Measurements from ENCODE around the gene GAA. TPM values are rescaled to one million over a fixed set of nuclear protein-coding genes. Genes with fewer than 3 reads are reported as not detected.

Gene GAA
- total and polyA plus RNA-seq, 5 experiments from 2014 or later: 7.9 to 51.3 (median 13.0) TPM

GRCh38 chr17:80109066-80109660 is 7.8 kb downstream of the GAA start:
- Mint-ChIP-seq H3K4me3 (no peak overlapping the region), H3K27ac (no peak overlapping the region), H3K36me3 (no peaks in the 10 kb centered on the region), H3K27me3 (no peaks in the 10 kb centered on the region), H3K4me1 (no peaks in the 10 kb centered on the region), H3K9me3 (no peaks in the 10 kb centered on the region)
- POLR2A ChIA-PET: no interaction called here
- DNase-seq: no peak
- ATAC-seq: no peak

GRCh38 chr17:80109713-80110446 is 8.5 kb downstream of the GAA start:
- peaks cover 0 to 2% (median 0%) of the 10 kb centered on the region in 3 donors for H3K36me3 Mint-ChIP-seq
- H3K27ac Mint-ChIP-seq: no peak overlapping the region
- ATAC-seq (no peak), DNase-seq (no peak)
- H3K27me3 Mint-ChIP-seq: no peaks in the 10 kb centered on the region
- POLR2A ChIA-PET: interaction anchor here (0.9 kb wide), 1 partner anchor 8 kb away, joined by 5 read pairs; the partner anchor contains the start of gene GAA
- peaks cover 0 to 2% (median 0%) of the 10 kb centered on the region in 9 donors for H3K9me3 Mint-ChIP-seq
- H3K4me1 Mint-ChIP-seq: no peaks in the 10 kb centered on the region
- H3K4me3 Mint-ChIP-seq: no peak overlapping the region

GRCh38 chr17:80110447-80110812 is 9.0 kb downstream of the GAA start:
- H3K36me3 Mint-ChIP-seq: peaks cover 0 to 7% (median 0%) of the 10 kb centered on the region in 3 donors
- POLR2A ChIA-PET: interaction anchor here (0.5 to 0.9 kb wide), 2 partner anchors 9 to 169 kb away, joined by 3 to 5 read pairs; partner anchors contain the start of gene GAA
- ATAC-seq (no peak), DNase-seq (no peak)
- H3K4me3 Mint-ChIP-seq: no peak overlapping the region
- H3K27ac Mint-ChIP-seq: no peak overlapping the region
- peaks cover 0 to 8% (median 4%) of the 10 kb centered on the region in 9 donors for H3K9me3 Mint-ChIP-seq
- no peaks in the 10 kb centered on the region for H3K27me3 Mint-ChIP-seq
- no peaks in the 10 kb centered on the region for H3K4me1 Mint-ChIP-seq

- POLR2A ChIA-PET: interaction anchor here (0.5 to 0.9 kb wide), 2 partner anchors 10 to 168 kb away, joined by 3 to 5 read pairs; partner anchors contain the start of gene GAA
- H3K4me3 Mint-ChIP-seq: no peak overlapping the region
- ATAC-seq: no peak
- DNase-seq: no peak
- H3K27me3 Mint-ChIP-seq: no peaks in the 10 kb centered on the region
- H3K9me3 Mint-ChIP-seq: peaks cover 0 to 12% (median 6%) of the 10 kb centered on the region in 9 donors
- H3K27ac Mint-ChIP-seq: no peak overlapping the region
- no peaks in the 10 kb centered on the region for H3K4me1 Mint-ChIP-seq
- H3K36me3 Mint-ChIP-seq: peaks cover 0 to 7% (median 2%) of the 10 kb centered on the region in 3 donors
Observed at GRCh38 chr17:80110927-80111701, 9.7 kb downstream of the GAA start.

- POLR2A ChIA-PET: interaction anchor here (2.0 kb wide), 1 partner anchor 10 kb away, joined by 5 read pairs; the partner anchor contains the start of gene GAA
- no peak for ATAC-seq
- H3K27me3 Mint-ChIP-seq: no peaks in the 10 kb centered on the region
- peaks cover 0 to 7% (median 2%) of the 10 kb centered on the region in 3 donors for H3K36me3 Mint-ChIP-seq
- no peaks in the 10 kb centered on the region for H3K4me1 Mint-ChIP-seq
- H3K9me3 Mint-ChIP-seq: peaks cover 0 to 12% (median 6%) of the 10 kb centered on the region in 9 donors
- peak in 1 of 10 donors; percentile 58 for DNase-seq
- H3K27ac Mint-ChIP-seq: no peak overlapping the region
- H3K4me3 Mint-ChIP-seq: no peak overlapping the region
Observed at GRCh38 chr17:80111702-80112470, 10.5 kb downstream of the GAA start.

GRCh38 chr17:80112471-80113032 is 11.2 kb downstream of the GAA start:
- Mint-ChIP-seq H3K4me3 (no peak overlapping the region), H3K27ac (no peak overlapping the region), H3K9me3 (peaks cover 0 to 12% (median 6%) of the 10 kb centered on the region in 9 donors), H3K4me1 (no peaks in the 10 kb centered on the region), H3K27me3 (no peaks in the 10 kb centered on the region), H3K36me3 (peaks cover 0 to 7% (median 2%) of the 10 kb centered on the region in 3 donors)
- no peak for ATAC-seq
- DNase-seq: no peak
- POLR2A ChIA-PET: interaction anchor here (2.0 kb wide), 1 partner anchor 11 kb away, joined by 5 read pairs; the partner anchor contains the start of gene GAA

GRCh38 chr17:80113033-80113484 is 11.7 kb downstream of the GAA start:
- Mint-ChIP-seq H3K27ac (no peak overlapping the region), H3K4me1 (no peaks in the 10 kb centered on the region), H3K9me3 (peaks cover 0 to 12% (median 6%) of the 10 kb centered on the region in 9 donors), H3K36me3 (peaks cover 0 to 7% (median 2%) of the 10 kb centered on the region in 3 donors), H3K27me3 (no peaks in the 10 kb centered on the region), H3K4me3 (no peak overlapping the region)
- no peak for ATAC-seq
- POLR2A ChIA-PET: interaction anchor here (2.0 kb wide), 1 partner anchor 12 kb away, joined by 5 read pairs; the partner anchor contains the start of gene GAA
- DNase-seq: no peak

GRCh38 chr17:80114758-80115157 is 13.4 kb downstream of the GAA start:
- Mint-ChIP-seq H3K9me3 (peaks cover 0 to 12% (median 6%) of the 10 kb centered on the region in 9 donors), H3K4me1 (no peaks in the 10 kb centered on the region), H3K27me3 (no peaks in the 10 kb centered on the region), H3K4me3 (peak overlapping the region in 1 of 10 donors; percentile 1), H3K36me3 (peaks cover 0 to 7% (median 2%) of the 10 kb centered on the region in 3 donors), H3K27ac (peak overlapping the region in 2 of 10 donors; percentile 2 to 23)
- DNase-seq (no peak), ATAC-seq (no peak)
- POLR2A ChIA-PET: no interaction called here

GRCh38 chr17:80115159-80115558 is 13.8 kb downstream of the GAA start:
- Mint-ChIP-seq H3K27ac (peak overlapping the region in 1 of 10 donors; percentile 0), H3K27me3 (no peaks in the 10 kb centered on the region), H3K36me3 (peaks cover 0 to 7% (median 2%) of the 10 kb centered on the region in 3 donors), H3K9me3 (peaks cover 0 to 12% (median 6%) of the 10 kb centered on the region in 9 donors), H3K4me1 (no peaks in the 10 kb centered on the region), H3K4me3 (no peak overlapping the region)
- POLR2A ChIA-PET: no interaction called here
- ATAC-seq (no peak), DNase-seq (no peak)

GRCh38 chr17:80116276-80116920 is 15.0 kb downstream of the GAA start:
- Mint-ChIP-seq H3K4me3 (no peak overlapping the region), H3K4me1 (no peaks in the 10 kb centered on the region), H3K27ac (no peak overlapping the region), H3K36me3 (peaks cover 0 to 7% (median 2%) of the 10 kb centered on the region in 3 donors), H3K27me3 (no peaks in the 10 kb centered on the region), H3K9me3 (peaks cover 0 to 12% (median 6%) of the 10 kb centered on the region in 9 donors)
- no peak for ATAC-seq
- POLR2A ChIA-PET: interaction anchor here (0.7 kb wide), 1 partner anchor 15 kb away, joined by 3 read pairs; the partner anchor contains the start of gene GAA
- no peak for DNase-seq

- ATAC-seq (no peak), DNase-seq (peak in 1 of 10 donors; percentile 59)
- POLR2A ChIA-PET: interaction anchor here (0.7 kb wide), 1 partner anchor 15 kb away, joined by 3 read pairs; the partner anchor contains the start of gene GAA
- Mint-ChIP-seq H3K27ac (no peak overlapping the region), H3K4me1 (no peaks in the 10 kb centered on the region), H3K36me3 (peaks cover 0 to 7% (median 2%) of the 10 kb centered on the region in 3 donors), H3K9me3 (peaks cover 0 to 12% (median 6%) of the 10 kb centered on the region in 9 donors), H3K4me3 (no peak overlapping the region), H3K27me3 (no peaks in the 10 kb centered on the region)
Observed at GRCh38 chr17:80116921-80117380, 15.6 kb downstream of the GAA start.
